H1 (cell line): Measurements from ENCODE around the gene NF1.

ENCODE experiments used
- CHD1 ChIP-seq: IDR thresholded peaks from 2 replicates; pipeline ENCODE4 v1.6.1; 2012; ENCODE audit warnings: low read depth, low read length, improper control_type of control experiment
- CREB1 ChIP-seq: IDR thresholded peaks from 2 replicates; pipeline ENCODE4 v1.6.1; 2012; ENCODE audit warnings: inconsistent platforms
- EP300 ChIP-seq, 2 experiments: IDR thresholded peaks; 1 replicate in 1 of 2; 2 replicates in 1 of 2; pipeline ENCODE4 v1.6.1; 2011 to 2012; ENCODE audit warnings: low read depth in 2 of 2, low read length in 2 of 2, mild to moderate bottlenecking in 2 of 2, borderline replicate concordance in 1 of 2, inconsistent platforms in 1 of 2, moderate library complexity in 1 of 2
- MAX ChIP-seq: IDR thresholded peaks from 2 replicates; pipeline ENCODE4 v1.6.1; 2012; ENCODE audit warnings: inconsistent platforms
- PHF8 ChIP-seq: fragments of 200-600 bp; sonication (generic); conservative IDR thresholded peaks from 2 replicates; pipeline ENCODE4 v1.7.1; 2012; ENCODE audit warnings: low read depth, mild to moderate bottlenecking, inconsistent platforms, low read length, moderate library complexity
- POLR2A ChIP-seq, 2 experiments: IDR thresholded peaks; 1 replicate in 1 of 2; 2 replicates in 1 of 2; pipeline ENCODE4 v1.6.1; 2011; ENCODE audit warnings: low read depth in 2 of 2, low read length in 2 of 2, mild to moderate bottlenecking in 2 of 2; ENCODE audit errors: control extremely low read depth in 1 of 2
- RAD21 ChIP-seq, 2 experiments: IDR thresholded peaks in 1 of 2; conservative IDR thresholded peaks in 1 of 2; 2 replicates each; pipeline ENCODE4 v1.6.1; 2011; ENCODE audit warnings: low read depth in 2 of 2, low read length in 2 of 2, improper control_type of control experiment in 1 of 2, inconsistent platforms in 1 of 2, mild to moderate bottlenecking in 1 of 2, moderate library complexity in 1 of 2
- TBP ChIP-seq: IDR thresholded peaks from 2 replicates; pipeline ENCODE4 v1.6.1; 2011; ENCODE audit warnings: low read depth, low read length, improper control_type of control experiment
- TF ChIP-seq, protein P1 (sequence below), 3 experiments: IDR thresholded peaks; 1 replicate in 2 of 3; 2 replicates in 1 of 3; pipeline versions ENCODE4 v1.5.1 to v1.6.1; 2011; ENCODE audit warnings: low read length in 3 of 3, mild to moderate bottlenecking in 3 of 3, inconsistent platforms in 2 of 3, low read depth in 1 of 3, moderate library complexity in 1 of 3; ENCODE audit not compliant: insufficient read depth in 1 of 3; ENCODE audit errors: control extremely low read depth in 1 of 3

DNA sequence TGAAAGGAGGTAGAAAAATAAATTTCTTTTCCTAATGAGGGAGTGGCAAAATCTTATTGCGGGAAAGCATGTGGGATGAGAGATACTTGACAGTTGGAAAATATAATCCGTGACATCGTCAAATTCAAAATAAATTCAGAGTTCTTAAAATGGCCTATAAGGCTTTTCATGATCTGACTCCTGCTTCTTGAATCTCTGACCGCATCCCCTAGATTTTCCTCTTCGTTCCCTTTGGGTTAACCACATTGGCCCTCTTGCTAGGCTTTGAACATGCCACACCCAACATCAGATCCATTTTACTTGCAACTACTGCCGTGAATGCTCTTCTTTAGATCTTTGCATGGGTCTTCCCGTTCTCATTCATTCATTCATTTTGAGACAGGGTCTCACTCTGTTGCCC is 50.1 kb downstream of the NF1 start:
- TF ChIP-seq CREB1 (no peak), CHD1 (no peak), POLR2A (IDR thresholded peaks at IDR 0.05; ENCODE audit: control extremely low read depth in 1 of 2, low read depth in 2 of 2, low read length in 2 of 2) (no peak), RAD21 (IDR thresholded peaks at IDR 0.05 in 1 of 2, conservative IDR thresholded peaks at IDR 0.05 in 1 of 2; ENCODE audit: low read depth in 2 of 2, low read length in 2 of 2) (no peak), EP300 (IDR thresholded peaks at IDR 0.05; ENCODE audit: borderline replicate concordance in 1 of 2, low read depth in 2 of 2, low read length in 2 of 2) (no peak), TBP (no peak), PHF8 (no peak), MAX (no peak)
- TF ChIP-seq, protein P1, sequence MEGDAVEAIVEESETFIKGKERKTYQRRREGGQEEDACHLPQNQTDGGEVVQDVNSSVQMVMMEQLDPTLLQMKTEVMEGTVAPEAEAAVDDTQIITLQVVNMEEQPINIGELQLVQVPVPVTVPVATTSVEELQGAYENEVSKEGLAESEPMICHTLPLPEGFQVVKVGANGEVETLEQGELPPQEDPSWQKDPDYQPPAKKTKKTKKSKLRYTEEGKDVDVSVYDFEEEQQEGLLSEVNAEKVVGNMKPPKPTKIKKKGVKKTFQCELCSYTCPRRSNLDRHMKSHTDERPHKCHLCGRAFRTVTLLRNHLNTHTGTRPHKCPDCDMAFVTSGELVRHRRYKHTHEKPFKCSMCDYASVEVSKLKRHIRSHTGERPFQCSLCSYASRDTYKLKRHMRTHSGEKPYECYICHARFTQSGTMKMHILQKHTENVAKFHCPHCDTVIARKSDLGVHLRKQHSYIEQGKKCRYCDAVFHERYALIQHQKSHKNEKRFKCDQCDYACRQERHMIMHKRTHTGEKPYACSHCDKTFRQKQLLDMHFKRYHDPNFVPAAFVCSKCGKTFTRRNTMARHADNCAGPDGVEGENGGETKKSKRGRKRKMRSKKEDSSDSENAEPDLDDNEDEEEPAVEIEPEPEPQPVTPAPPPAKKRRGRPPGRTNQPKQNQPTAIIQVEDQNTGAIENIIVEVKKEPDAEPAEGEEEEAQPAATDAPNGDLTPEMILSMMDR (IDR thresholded peaks at IDR 0.05; ENCODE audit: control extremely low read depth in 1 of 3, insufficient read depth in 1 of 3, low read depth in 1 of 3, low read length in 3 of 3): no peak
